Subcutaneous adipose tissue (tissue), 4 donors: Measurements from ENCODE around the gene PANK2. TPM values are rescaled to one million over a fixed set of nuclear protein-coding genes. Genes with fewer than 3 reads are reported as not detected.

ENCODE experiments used
- total RNA-seq, 4 donors: library from RNA; depleted of rRNA; stranded (reverse); fragments of >200 nt; gene quantifications; one replicate each; pipeline ENCODE4 v1.1.0, GENCODE V29; 2016
- TF ChIP-seq, protein P1 (sequence below): fragments of 450-650 bp; IDR thresholded peaks from one replicate; pipeline ENCODE4 v1.5.1; 2016; ENCODE audit warnings: low read depth, mild to moderate bottlenecking, control low read depth, antibody characterized with exemption, moderate library complexity

PANK2 gene
- total RNA-seq, 4 donors from 2014 or later: 31.3 to 59.5 (median 47.6) TPM

GRCh38 chr20:3919352-3919751 is 30.2 kb downstream of the PANK2 start:
- TF ChIP-seq, protein P1, sequence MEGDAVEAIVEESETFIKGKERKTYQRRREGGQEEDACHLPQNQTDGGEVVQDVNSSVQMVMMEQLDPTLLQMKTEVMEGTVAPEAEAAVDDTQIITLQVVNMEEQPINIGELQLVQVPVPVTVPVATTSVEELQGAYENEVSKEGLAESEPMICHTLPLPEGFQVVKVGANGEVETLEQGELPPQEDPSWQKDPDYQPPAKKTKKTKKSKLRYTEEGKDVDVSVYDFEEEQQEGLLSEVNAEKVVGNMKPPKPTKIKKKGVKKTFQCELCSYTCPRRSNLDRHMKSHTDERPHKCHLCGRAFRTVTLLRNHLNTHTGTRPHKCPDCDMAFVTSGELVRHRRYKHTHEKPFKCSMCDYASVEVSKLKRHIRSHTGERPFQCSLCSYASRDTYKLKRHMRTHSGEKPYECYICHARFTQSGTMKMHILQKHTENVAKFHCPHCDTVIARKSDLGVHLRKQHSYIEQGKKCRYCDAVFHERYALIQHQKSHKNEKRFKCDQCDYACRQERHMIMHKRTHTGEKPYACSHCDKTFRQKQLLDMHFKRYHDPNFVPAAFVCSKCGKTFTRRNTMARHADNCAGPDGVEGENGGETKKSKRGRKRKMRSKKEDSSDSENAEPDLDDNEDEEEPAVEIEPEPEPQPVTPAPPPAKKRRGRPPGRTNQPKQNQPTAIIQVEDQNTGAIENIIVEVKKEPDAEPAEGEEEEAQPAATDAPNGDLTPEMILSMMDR: no peak

DNA sequence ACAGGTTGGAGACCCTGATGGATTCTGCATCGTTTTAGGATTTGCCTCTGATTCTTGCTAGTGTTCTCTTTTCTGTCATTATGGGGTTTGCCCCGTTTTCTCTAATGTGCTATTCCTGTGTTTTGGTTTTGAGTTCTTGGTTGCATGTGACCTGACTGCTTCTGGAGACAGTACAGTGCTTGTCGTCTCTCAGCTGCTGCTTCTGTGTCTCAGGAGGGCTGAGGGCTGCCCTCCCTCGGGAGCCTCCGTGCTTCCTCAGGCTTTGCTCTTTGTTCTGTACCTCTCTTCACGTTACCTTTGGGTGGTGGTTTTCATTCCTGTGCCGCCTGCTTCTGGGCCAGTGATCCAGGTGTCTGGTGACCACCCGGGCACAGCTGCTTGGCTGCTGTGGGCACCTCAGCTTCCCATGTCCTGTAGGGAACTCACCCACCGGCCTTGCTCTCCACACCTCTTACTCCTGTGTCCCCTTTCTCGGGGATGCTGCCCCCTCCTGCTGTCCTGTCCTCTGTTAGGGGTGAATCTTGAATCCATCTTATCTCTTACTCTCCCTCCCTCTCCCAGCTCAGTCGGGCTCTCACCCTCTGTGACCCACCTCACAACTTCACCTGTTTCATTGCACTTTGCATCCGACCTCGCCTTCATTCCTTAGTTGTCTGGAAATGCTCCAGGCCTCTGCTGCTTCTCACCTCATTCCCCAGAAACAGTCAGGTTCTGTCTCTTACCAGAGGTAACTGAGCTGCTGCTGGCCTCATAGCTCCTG is 33.2 kb downstream of the PANK2 start:
- TF ChIP-seq, protein P1: no peak

DNA sequence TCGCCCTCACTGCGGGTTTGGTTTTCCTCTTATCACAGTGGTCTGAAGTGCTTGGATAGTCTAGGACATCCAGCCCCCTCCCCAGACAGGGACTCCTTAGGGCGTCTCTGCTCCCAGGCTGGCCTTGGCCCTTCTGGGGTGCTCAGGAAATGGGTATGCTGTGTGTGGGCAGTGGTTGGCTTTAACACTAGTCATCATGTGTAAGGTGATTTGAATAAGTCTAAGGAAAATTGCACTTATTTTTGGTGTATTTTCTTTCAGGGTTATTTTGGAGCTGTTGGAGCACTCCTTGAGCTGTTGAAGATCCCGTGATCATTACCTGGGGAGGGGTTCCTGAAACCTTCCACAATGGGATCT is 33.8 kb downstream of the PANK2 start:
- TF ChIP-seq, protein P1: no peak

DNA sequence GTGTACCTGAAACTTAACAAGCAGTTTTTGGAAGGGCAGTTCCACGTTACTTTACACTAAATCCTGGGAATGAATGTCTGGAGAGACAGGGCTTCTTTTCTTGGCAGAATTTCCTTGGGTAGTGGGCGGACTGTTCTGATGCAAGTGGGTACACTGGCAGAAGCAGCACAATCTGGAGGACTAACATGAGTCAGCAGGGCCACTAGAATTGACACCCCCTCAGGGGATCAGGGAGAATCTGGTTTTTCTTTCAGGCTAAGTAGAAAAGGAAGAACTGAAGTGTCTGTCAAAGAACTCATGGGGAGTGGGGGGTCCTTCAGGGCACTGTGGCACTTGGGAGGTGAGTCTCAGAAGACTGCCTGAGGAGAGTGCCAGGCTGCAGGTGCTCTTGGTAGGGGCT is 34.6 kb downstream of the PANK2 start:
- TF ChIP-seq, protein P1: no peak

- TF ChIP-seq, protein P1: no peak
Observed at GRCh38 chr20:3924304-3925112, 35.3 kb downstream of the PANK2 start.

GRCh38 chr20:3925113-3925695 is 36.0 kb downstream of the PANK2 start:
- TF ChIP-seq, protein P1: no peak
